AG04449 (cell line): ENCODE results near the gene CNTNAP2.

Experiments
- CTCF ChIA-PET: fragments of 350-600 bp; formaldehyde crosslinking; extraction: SDS; loops from one replicate; lab custom pipeline; 2021; ENCODE audit warnings: antibody characterized with exemption; lab: Yijun Ruan, JAX
- POLR2A ChIA-PET: fragments of 400-600, 350-600 bp; formaldehyde crosslinking; extraction: SDS; loops from one replicate; lab custom pipeline; 2020; ENCODE audit warnings: antibody characterized with exemption, inconsistent platforms; lab: Yijun Ruan, JAX
- DNase-seq: peaks from one replicate; pipeline ENCODE4 v3.0.0-alpha.2; 2010; ENCODE audit warnings: low read depth, low spot score
- H3K4me3 ChIP-seq: 2 replicates; pipeline ENCODE4 v1.5.1; 2011; ENCODE audit warnings: low read depth, mild to moderate bottlenecking, control low read depth, low read length
- CTCF ChIP-seq: IDR thresholded peaks from one replicate; pipeline ENCODE4 v1.5.1; 2011; ENCODE audit warnings: mild to moderate bottlenecking, moderate library complexity, low read length, control low read depth, inconsistent platforms; ENCODE audit not compliant: insufficient read depth; ENCODE audit errors: missing control alignments

The CNTNAP2 gene

GRCh38 chr7:148402159-148402558 lies 2285.6 kb downstream of the CNTNAP2 start:
- TF ChIP-seq CTCF: no peak
- DNase-seq: no peak
- POLR2A ChIA-PET: no interaction called here
- H3K4me3 ChIP-seq: no peak overlapping the region
- CTCF ChIA-PET: no interaction called here

- POLR2A ChIA-PET: no interaction called here
- no peak overlapping the region for H3K4me3 ChIP-seq
- CTCF ChIA-PET: no interaction called here
- DNase-seq: no peak
- TF ChIP-seq CTCF: no peak
These were observed 2286.9 kb downstream of the CNTNAP2 start for GRCh38 chr7:148403466-148403993.

- no peak for TF ChIP-seq CTCF
- H3K4me3 ChIP-seq: no peak overlapping the region
- DNase-seq: no peak
- ChIA-PET CTCF (no interaction called here), POLR2A (no interaction called here)
These were observed 2291.7 kb downstream of the CNTNAP2 start for GRCh38 chr7:148408307-148408706.

GRCh38 chr7:148410905-148411304 lies 2294.3 kb downstream of the CNTNAP2 start:
- POLR2A ChIA-PET: no interaction called here
- CTCF ChIA-PET: no interaction called here
- TF ChIP-seq CTCF: no peak

GRCh38 chr7:148412691-148413090 lies 2296.1 kb downstream of the CNTNAP2 start:
- H3K4me3 ChIP-seq: no peak overlapping the region
- no peak for DNase-seq
- no peak for TF ChIP-seq CTCF
- ChIA-PET CTCF (no interaction called here), POLR2A (no interaction called here)

More at GRCh38 chr7:148410905-148411304, 2294.3 kb downstream of the CNTNAP2 start:
- DNase-seq: no peak
- no peak overlapping the region for H3K4me3 ChIP-seq

GRCh38 chr7:148419856-148420832 lies 2303.5 kb downstream of the CNTNAP2 start:
- DNase-seq: no peak
- H3K4me3 ChIP-seq: no peak overlapping the region
- TF ChIP-seq CTCF: no peak
- POLR2A ChIA-PET: no interaction called here
- CTCF ChIA-PET: no interaction called here
